Urinary bladder (tissue), 4 donors: ENCODE measurements around the gene STN1. TPM values are rescaled to one million over a fixed set of nuclear protein-coding genes. Genes with fewer than 3 reads are reported as not detected.

Source experiments
- DNase-seq: peaks from one replicate; pipeline ENCODE4 v3.0.0-alpha.2; 2015; ENCODE audit errors: extremely low spot score
- H3K27ac ChIP-seq: one replicate; pipeline ENCODE4 v1.5.1; 2013; ENCODE audit warnings: low read depth, mild to moderate bottlenecking, moderate library complexity
- H3K36me3 ChIP-seq: one replicate; pipeline ENCODE4 v1.6.1; 2013; ENCODE audit warnings: mild to moderate bottlenecking, moderate library complexity; ENCODE audit not compliant: insufficient read depth
- H3K4me1 ChIP-seq: one replicate; pipeline ENCODE4 v1.6.1; 2013; ENCODE audit warnings: mild to moderate bottlenecking, moderate library complexity; ENCODE audit not compliant: insufficient read depth
- H3K4me3 ChIP-seq: one replicate; pipeline ENCODE4 v1.5.1; 2013; ENCODE audit warnings: low read depth, low read length
- WGBS: extraction: QIAGEN DNeasy Blood & Tissue Kit; methylation state at CpG from one replicate; pipeline ENCODE4 v1.1.7; 2013; 5-methylcytosine and 5-hydroxymethylcytosine counted together
- polyA plus RNA-seq: library from polyadenylated mRNA; stranded (reverse); fragments of 200-250 nt; gene quantifications from one replicate; pipeline ENCODE4 v1.2.3, GENCODE V29; 2013
- total RNA-seq: library from RNA; depleted of rRNA; stranded (reverse); fragments of >200 nt; gene quantifications from one replicate; pipeline ENCODE4 v1.2.3, GENCODE V29; 2014
- donor health status: healthy with polysubstance abuse.
- donor health status: healthy.

The STN1 gene
- total and polyA plus RNA-seq, 2 donors: 18.3 to 22.6 TPM

- 77% methylated on average over 6 of the region's 6 CpGs for WGBS
- Histone ChIP-seq H3K4me1 (peaks cover 1% of the 10 kb centered on the region), H3K4me3 (no peak overlapping the region), H3K27ac (no peak overlapping the region), H3K36me3 (no peaks in the 10 kb centered on the region)
- no peak for DNase-seq
Observed at GRCh38 chr10:103936022-103936421, 18.0 kb upstream of the STN1 start.

GRCh38 chr10:103934308-103934707 is 16.3 kb upstream of the STN1 start:
- WGBS: 84% methylated on average over 6 of the region's 6 CpGs
- DNase-seq: no peak
- H3K36me3 ChIP-seq: no peaks in the 10 kb centered on the region

GRCh38 chr10:103933557-103934121 is 15.7 kb upstream of the STN1 start:
- 38% methylated on average over 4 of the region's 4 CpGs for WGBS
- Histone ChIP-seq H3K4me3 (no peak overlapping the region), H3K36me3 (no peaks in the 10 kb centered on the region), H3K4me1 (peaks cover 1% of the 10 kb centered on the region), H3K27ac (no peak overlapping the region)
- DNase-seq: no peak

More at GRCh38 chr10:103934308-103934707, 16.3 kb upstream of the STN1 start:
- no peak overlapping the region for H3K4me3 ChIP-seq
- H3K27ac ChIP-seq: no peak overlapping the region
- peaks cover 1% of the 10 kb centered on the region for H3K4me1 ChIP-seq

DNA sequence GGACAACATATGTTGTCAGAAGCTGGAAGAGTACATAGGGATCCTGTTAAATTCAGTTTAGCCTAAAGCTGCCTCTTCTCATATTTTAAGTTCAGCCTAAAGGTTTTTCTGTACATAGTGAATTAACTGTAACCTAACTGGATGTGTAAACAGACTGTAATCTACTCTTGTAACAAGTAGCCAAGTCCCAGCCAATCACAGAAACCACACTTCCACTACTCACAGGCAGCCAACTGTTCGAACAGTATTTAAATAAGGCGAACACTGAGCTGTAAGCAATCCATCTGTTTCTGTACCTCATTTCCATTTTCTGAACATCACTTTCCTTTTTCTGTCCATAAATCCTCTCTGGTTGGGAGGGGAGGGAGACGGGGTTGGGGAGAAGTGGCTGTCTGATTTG is 15.0 kb upstream of the STN1 start:
- H3K36me3 ChIP-seq: no peaks in the 10 kb centered on the region
- H3K4me3 ChIP-seq: no peak overlapping the region
- H3K27ac ChIP-seq: no peak overlapping the region
- 66% methylated on average over 3 of the region's 3 CpGs for WGBS
- peaks cover 1% of the 10 kb centered on the region for H3K4me1 ChIP-seq
- no peak for DNase-seq

DNA sequence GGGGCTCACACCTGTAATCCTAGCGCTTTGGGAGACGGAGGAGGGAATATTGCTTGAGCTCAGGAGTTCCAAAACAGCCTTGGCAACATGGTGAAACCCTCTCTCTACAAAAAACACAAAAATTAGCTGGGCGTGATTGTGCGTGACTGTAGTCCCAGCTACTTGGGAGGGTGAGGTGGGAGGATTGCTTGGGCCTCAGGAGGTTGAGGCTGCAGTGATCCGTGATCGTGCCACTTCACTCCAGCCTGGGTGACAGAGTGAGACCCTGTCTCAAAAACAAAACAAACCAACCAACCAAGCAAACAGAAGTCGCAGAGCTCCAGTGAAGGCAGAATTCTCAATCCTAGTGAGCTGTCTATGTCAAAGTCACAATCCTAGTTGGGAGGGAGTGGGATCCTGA is 14.3 kb upstream of the STN1 start:
- WGBS: 95% methylated on average over 7 of the region's 7 CpGs
- H3K4me3 ChIP-seq: no peak overlapping the region
- DNase-seq: no peak

GRCh38 chr10:103931603-103932002 is 13.6 kb upstream of the STN1 start:
- no peak for DNase-seq
- Histone ChIP-seq H3K4me1 (peaks cover 1% of the 10 kb centered on the region), H3K27ac (no peak overlapping the region), H3K36me3 (no peaks in the 10 kb centered on the region), H3K4me3 (no peak overlapping the region)
- 98% methylated on average over 2 of the region's 2 CpGs for WGBS

More for the DNA sequence above, 14.3 kb upstream of the STN1 start:
- Histone ChIP-seq H3K27ac (no peak overlapping the region), H3K36me3 (no peaks in the 10 kb centered on the region), H3K4me1 (peaks cover 1% of the 10 kb centered on the region)

DNA sequence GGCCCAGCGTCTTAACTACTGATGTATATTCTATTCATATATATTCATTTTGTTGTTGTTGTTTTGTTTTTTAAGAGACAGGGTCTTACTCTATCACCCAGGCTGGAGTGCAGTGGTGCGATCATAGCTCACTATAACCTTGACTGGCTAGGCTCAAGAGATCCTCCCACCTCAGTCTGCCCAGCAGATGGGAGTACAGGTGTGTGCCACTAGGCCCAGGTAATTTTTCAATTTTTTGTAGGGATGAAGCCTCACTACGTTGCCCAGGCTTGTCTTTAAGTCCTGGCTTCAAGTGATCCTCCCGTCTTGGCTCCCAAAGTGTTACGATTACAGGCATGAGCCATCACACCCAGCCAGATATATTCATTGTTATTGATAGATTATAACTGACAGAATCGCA is 12.9 kb upstream of the STN1 start:
- DNase-seq: no peak
- Histone ChIP-seq H3K4me3 (no peak overlapping the region), H3K36me3 (no peaks in the 10 kb centered on the region), H3K4me1 (peaks cover 1% of the 10 kb centered on the region), H3K27ac (no peak overlapping the region)
- WGBS: 94% methylated on average over 6 of the region's 6 CpGs

- DNase-seq: no peak
- Histone ChIP-seq H3K4me3 (no peak overlapping the region), H3K4me1 (peaks cover 1% of the 10 kb centered on the region), H3K36me3 (no peaks in the 10 kb centered on the region), H3K27ac (no peak overlapping the region)
- WGBS: 93% methylated on average over 1 of the region's 1 CpG
Observed at GRCh38 chr10:103930449-103930848, 12.5 kb upstream of the STN1 start.

DNA sequence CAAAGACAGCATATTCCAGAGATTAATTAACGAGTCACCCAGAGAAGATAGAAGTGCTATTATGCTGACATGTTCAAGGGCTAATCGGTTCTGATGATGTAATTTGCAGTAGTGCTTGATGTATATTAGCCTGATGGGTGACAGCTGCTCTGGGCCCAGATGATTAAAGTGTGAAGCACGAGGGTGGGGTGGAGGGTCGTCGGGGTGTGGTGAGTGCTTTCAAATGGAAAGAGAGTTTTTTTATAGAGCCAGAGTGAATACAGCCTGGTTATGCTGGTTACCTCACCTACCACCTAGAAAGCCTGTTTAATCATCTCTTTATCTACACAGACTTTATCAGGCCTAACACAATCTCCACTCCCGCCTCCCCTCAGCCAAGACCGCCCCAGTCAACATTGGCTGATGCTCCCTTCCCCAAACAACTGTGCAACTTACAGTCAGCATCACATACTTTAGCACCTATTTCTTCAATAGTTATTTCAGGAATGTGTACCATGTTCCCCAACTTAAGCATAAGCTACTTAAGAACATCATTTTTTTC is 11.5 kb upstream of the STN1 start:
- H3K4me3 ChIP-seq: no peak overlapping the region
- DNase-seq: no peak
- H3K27ac ChIP-seq: no peak overlapping the region
- peaks cover 1% of the 10 kb centered on the region for H3K4me1 ChIP-seq
- no peaks in the 10 kb centered on the region for H3K36me3 ChIP-seq
- 51% methylated on average over 7 of the region's 7 CpGs for WGBS

DNA sequence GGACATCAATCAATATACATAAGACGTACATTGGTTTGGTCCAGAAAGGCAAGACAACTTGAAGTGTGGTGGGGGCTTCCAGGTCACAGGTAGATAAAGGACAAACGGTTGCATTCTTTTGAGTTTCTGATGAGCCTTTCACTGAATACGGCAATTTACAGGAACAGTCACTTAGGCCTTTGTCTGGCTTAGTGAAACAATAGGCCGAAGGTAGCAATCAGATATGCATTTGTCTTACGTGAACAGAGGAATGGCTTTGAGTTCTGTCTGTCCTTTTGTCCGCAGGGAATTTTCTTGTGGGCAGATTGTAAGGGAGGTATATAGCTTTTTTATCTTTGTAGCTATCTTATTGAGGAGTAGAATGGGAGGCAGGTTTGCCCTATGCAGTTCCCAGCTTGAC is 10.8 kb upstream of the STN1 start:
- Histone ChIP-seq H3K4me3 (no peak overlapping the region), H3K36me3 (no peaks in the 10 kb centered on the region), H3K27ac (no peak overlapping the region), H3K4me1 (peaks cover 1% of the 10 kb centered on the region)
- no peak for DNase-seq
- 88% methylated on average over 6 of the region's 6 CpGs for WGBS

DNA sequence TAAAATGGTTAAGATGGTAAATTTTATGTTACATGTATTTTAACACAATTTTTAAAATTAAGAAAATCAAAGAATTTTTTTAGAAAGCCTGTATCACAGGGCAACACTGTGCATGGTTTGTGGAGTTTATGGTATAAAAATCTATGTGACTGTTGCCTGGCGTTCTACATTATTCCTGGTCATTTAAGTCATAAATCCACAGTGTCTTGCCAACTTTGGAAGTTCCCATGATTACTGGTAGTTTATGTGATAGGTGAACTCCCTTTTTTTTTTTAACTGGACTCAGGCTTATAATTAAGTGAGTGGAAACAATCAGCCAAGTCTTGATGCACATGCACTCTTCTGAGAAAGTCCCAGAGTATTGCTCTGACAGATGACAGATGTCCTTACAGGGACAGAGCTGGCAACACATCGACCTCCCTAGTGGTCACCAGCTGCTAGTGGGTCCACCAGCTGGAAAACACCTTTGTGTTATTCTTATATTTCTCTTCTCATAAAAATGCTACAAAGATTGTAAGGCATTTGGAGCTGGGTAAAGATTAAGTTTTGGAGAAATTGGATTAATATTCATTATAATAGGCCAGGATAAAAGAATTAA is 8.8 kb upstream of the STN1 start:
- WGBS: 79% methylated on average over 2 of the region's 2 CpGs
- H3K4me3 ChIP-seq: no peak overlapping the region
- DNase-seq: no peak
- H3K4me1 ChIP-seq: no peaks in the 10 kb centered on the region
- no peaks in the 10 kb centered on the region for H3K36me3 ChIP-seq
- no peak overlapping the region for H3K27ac ChIP-seq

DNA sequence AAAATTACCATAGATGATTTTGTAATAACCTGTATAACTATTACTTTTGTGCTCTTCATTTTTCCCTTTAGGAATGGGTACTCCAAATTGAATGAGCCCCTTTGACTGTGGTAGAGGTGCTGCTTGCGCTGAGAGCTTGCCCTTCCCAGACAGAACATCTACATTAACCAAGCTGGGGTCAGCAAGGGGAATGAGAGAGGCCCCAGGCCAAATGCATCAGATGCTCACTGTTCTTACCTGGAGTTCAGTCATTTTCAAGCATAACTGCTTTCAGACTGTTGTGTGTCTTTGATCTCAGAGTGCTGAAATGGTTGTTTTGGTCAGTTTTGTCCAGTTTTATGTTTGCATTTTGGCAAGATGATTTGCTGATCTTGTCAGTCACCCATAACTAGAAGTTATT is 7.6 kb upstream of the STN1 start:
- H3K4me1 ChIP-seq: no peaks in the 10 kb centered on the region
- no peak overlapping the region for H3K27ac ChIP-seq
- WGBS: 95% methylated on average over 1 of the region's 1 CpG
- no peak overlapping the region for H3K4me3 ChIP-seq
- DNase-seq: no peak
- H3K36me3 ChIP-seq: no peaks in the 10 kb centered on the region

- H3K27ac ChIP-seq: no peak overlapping the region
- no peaks in the 10 kb centered on the region for H3K36me3 ChIP-seq
- WGBS: 54% methylated on average over 3 of the region's 3 CpGs
- no peaks in the 10 kb centered on the region for H3K4me1 ChIP-seq
- DNase-seq: no peak
- H3K4me3 ChIP-seq: no peak overlapping the region
Observed at GRCh38 chr10:103923502-103923901, 5.5 kb upstream of the STN1 start.

DNA sequence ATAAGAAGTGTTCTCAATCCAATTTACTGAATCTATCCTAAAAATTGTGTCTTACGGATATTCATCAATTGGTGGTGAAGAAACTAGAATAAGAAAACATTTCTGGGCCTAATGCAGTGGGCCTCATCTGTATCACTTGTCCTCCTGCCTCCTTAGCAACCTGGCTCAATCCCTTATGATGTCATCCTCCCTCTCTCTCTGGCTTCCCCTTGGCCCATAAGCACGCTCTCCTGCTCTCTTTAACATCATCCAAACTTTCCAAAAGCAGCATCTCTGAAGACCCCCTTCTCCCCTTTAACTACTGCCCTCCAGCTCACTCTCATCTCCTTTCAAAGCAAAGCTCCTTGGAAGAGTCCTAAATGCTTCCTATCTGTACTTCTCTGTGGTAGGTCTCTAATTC is 4.7 kb upstream of the STN1 start:
- WGBS: 87% methylated on average over 2 of the region's 2 CpGs
- Histone ChIP-seq H3K4me1 (no peaks in the 10 kb centered on the region), H3K36me3 (no peaks in the 10 kb centered on the region), H3K4me3 (no peak overlapping the region), H3K27ac (no peak overlapping the region)
- no peak for DNase-seq
